ENCODE results near the gene KLHL36.
A peak's percentile ranks its signal among the peaks of the same experiment; 100 is the strongest.
"Not testable (repeated sequence)": the region's sequence is repeated elsewhere in the genome, so short reads cannot be mapped to it uniquely, and the experiment has no call there.

KLHL36 gene

GRCh38 chr16:84617041-84617790 lies 31.1 kb upstream of the KLHL36 start:
- DNase-seq = no peak

DNA sequence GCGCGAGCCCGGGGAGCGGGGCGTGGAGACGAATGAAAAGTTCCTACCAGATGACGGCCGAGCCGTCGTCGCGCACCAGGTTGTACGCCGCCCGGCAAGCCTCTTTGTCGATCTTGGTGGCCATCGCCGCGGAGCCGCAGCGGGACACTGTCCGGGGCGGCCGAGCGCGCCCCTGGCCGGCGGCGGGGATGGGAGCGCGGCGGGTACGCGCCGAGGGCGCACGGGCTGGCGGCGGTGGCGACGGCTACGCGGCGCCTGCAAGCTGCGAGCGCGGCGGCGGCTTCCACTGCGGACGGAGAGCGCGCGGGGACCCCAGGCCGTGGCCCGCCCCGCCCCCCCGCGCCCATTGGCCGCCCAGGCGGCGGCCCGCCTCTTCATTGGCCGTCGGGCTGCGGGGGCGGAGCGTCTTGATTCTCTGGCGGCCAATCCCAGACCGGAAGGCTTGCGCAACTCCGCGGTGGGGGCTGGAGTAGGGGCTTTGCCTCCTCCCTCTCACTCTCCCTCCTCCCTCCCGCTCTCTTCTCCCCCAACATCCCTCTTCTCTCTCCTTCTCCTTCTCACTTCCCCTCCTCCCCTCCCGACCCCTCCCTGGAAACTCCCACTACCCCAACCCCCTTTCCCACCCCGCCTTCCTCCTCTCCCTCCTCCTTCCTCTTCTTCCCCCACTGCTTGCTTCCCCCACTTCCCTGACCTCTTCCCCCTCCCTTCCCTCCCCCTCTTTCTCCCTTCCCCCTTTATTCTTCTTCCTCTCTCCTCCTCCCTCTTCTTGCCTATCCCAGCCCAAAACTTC lies 30.3 kb upstream of the KLHL36 start, which contains the start of gene COTL1:
COTL1 (minus strand) TSS at position 288 of the 790 bp plus-strand sequence; CDS start at position 124, 164 bp downstream.
- DNase-seq = peak; percentile 98

- DNase-seq = no peak
These were observed 29.5 kb upstream of the KLHL36 start for GRCh38 chr16:84618581-84619460.

- DNase-seq = not testable (repeated sequence)
These were observed 27.4 kb upstream of the KLHL36 start for GRCh38 chr16:84620913-84621312.

DNA sequence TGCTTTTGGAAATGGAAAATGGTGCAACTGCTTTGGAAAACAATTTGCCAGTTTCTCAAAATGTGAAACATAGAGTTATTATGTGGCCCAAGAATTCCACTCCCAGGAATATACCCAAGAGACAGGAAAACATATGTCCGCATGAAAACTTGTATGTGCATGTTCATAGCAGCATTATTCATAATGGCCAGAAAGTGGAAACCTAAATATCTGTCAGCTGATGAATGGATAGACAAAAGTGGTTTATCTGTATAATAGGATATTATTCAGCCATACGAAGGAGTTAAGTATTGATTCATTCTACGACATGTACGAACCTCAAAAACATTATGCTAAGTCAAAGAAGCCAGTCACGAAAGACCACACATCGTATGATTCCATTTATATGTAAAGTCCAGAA lies 22.8 kb upstream of the KLHL36 start:
- no peak for DNase-seq

DNA sequence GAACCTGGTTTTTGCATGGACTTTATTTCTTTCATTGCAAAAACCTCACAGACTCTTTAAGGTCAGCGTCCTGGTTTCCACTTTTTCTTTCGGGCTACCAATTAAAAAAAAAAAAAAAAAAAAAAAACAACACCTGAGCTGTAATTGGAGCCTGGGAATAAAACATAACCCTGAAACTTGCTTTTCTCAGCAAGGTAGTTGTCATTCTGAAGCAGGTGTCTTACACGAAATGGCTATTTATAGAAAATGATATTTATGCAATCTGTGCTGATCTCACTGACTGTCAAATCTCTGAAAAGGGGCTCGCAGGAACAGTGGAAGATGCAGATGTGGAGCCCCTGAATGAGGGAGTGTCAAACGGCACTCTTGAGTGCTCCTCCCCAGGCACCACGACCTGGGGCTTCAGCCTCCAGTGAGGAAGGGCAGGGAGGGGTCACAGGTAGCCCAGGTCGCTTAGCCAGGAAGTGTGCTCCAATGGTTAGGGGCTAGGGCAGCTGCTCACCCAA lies 20.0 kb upstream of the KLHL36 start:
- DNase-seq = no peak

DNA sequence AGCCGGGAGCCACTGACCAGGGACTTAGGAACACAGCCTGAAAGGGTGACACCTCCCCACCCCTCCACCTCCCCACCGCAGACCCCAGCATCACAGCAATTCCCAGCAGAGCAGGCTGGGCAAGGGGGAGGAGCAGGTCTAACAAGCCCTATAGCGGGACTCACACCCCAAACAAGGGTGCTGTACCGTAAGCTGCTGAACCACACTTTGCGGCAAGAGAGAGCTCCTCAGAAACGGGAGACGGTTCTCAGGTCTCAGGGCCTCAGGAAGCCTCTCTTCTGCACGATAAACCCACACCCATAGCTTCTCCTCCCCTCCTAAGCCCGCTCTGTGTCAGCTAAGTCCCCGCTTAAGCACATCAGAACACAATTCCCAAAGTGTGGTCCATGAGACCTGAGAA lies 18.7 kb upstream of the KLHL36 start:
- no peak for DNase-seq

DNA sequence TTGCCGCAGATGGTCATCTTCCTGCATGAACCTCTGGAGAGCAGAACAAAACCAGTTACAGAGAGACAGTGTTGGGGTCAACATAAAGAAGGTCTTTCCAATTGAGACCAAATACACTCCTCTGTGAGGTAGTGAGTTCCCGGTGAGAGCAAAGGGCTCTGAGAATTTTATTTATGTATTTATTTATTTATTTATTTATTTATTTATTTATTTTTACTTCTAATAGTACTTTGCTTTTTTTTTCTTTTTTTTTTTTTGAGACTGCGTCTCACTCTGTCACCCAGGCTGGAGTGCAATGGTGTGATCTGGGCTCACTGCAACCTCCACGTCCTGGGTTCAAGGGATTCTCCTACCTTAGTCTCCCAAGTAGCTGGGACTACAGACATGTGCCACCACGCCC lies 18.3 kb upstream of the KLHL36 start:
- DNase-seq = no peak

DNA sequence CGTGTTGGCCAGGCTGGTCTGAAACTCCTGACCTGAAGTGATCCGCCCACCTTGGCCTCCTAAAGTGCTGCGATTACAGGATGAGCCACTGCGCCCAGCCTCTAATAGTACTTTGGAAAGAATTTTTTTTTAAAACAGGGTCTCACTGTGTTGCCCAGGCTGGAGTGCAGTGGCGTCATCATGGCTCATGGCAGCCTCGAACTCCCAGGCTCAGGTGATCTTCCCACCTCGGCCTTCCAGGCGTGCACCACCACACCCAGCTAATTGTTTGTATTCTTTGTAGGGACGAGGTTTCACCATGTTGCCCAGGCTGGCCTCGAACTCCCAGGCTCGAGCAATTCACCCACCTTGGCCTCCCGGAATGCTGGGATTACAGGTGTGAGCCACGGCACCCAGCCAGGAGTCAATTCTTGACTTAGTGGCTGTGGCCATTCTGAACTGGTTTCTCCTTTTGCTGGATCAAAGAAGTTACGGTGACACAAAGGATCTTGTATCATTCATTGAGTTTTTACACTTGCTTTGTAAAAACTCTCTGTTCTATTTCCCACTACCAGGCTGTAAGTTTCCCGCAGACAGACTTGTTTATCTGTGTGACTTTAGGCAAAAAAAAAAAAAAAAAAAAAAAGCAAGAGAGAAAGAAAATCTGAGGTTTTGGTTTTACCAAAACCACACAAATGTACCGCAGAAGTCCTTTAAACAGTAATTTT lies 17.7 kb upstream of the KLHL36 start:
- DNase-seq = no peak

GRCh38 chr16:84631153-84631466 lies 17.2 kb upstream of the KLHL36 start:
- no peak for DNase-seq

DNA sequence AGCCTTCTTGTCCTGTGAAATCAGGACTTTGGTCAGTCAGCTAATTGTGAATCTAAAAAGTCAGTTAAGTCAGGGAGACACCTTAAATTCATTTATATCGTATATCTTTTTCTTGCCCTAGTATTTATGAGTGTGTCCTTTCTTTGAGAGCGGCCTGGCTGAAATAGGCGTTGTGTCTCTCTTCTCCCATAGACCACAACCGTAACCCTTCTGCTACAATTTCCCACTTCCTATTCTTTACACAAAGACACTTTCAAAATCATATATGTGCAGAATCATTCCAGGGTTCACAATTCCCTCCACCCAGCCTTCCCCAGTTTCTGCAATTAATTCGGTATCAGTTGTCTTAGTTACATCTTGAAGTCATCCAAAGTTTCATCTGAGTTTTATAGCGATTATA lies 16.4 kb upstream of the KLHL36 start:
- peak; percentile 50 for DNase-seq

GRCh38 chr16:84632862-84633261 lies 15.4 kb upstream of the KLHL36 start:
- DNase-seq = not testable (repeated sequence)

- no peak for DNase-seq
These were observed 14.7 kb upstream of the KLHL36 start for GRCh38 chr16:84633622-84634021.

GRCh38 chr16:84635702-84636101 lies 12.6 kb upstream of the KLHL36 start:
- DNase-seq = no peak

DNA sequence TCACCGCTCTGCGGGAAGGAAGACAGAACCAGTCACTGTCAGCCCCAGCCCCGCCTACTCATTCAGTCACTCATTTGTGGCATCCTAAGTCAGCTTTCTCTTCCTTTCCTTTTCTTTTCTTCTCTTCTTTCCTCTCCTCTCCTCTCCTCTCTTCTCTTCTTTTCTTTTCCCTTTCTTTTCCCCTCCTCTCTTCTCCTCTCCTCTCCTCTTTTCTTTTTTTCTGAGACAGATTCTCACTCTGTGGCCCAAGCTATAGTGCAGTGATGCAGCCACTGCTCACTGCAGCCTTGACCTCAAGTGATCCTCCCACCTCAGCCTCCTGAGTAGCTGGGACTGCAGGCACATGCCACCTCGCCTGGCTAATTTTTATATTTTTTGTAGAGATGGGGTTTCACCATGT lies 10.6 kb upstream of the KLHL36 start:
- no peak for DNase-seq

DNA sequence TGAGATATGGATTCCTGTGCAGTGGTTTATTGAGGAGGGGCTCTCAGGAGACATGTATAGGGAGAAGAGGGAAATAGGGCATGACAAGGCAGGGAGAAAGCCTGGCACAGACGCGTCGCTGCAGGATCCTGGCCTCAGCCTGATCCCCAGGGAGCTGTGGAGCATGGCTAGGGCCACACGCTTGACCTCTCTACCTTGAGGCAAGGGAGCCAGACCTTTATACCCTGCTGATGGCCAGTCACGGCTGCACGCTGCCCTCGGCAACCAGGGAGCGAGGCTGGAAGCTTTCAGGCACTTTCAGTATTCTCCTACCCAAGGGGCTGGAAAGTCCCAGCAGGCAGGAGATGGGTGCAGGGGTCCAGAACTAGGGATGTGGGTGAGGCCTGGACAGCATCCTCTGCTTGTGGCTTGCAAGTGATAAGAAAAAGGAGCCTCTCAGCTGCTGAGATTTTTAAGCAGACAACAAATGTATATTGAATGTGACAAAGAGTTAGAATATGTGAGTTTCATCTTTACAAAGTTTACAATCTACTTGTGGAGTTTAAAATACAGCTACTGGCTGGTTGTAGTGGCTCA lies 10.0 kb upstream of the KLHL36 start:
- no peak for DNase-seq

GRCh38 chr16:84640145-84640544 lies 8.2 kb upstream of the KLHL36 start:
- DNase-seq = no peak

GRCh38 chr16:84641643-84642358 lies 6.5 kb upstream of the KLHL36 start:
- no peak for DNase-seq

- DNase-seq = peak; percentile 68
These were observed 5.1 kb upstream of the KLHL36 start for GRCh38 chr16:84643180-84643583.

DNA sequence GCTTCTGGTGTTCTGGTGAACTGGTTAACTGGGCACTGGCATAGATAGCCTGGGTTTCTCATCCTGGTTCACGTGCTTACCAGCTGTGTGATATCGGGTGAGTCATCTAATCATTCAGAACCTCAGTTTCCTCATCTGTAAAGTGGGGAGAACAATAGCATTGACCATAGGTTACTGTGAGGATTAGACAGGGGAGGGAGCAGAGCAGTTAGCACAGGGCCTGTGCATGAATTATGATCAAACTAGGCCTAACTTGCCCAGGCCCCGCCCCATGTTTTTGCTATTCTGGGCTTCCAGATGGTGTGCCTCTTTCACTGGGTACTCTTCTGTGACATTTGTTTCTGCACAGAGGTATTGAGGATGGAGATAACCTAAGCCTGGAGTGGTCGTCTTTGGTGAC lies 4.6 kb upstream of the KLHL36 start:
- DNase-seq = no peak

Measured in suppressor macrophage treated with lipopolysaccharide for 4 hours (primary cell).